ENCODE results near the gene TSSK3. TPM values are rescaled to one million over a fixed set of nuclear protein-coding genes. Genes with fewer than 3 reads are reported as not detected.

TSSK3 gene
- under 1 TPM in 1 of 2 donors, not detected in 1; 0.36 TPM for total RNA-seq

GRCh38 chr1:32362474-32363313 is at the start of gene TSSK3, which contains the start of gene FAM229A:
Gene TSSK3, plus strand, starts transcription at chr1:32362539. Its CDS starts 163 bp downstream, at chr1:32362702.
Gene FAM229A, minus strand, starts transcription at chr1:32362485. Its CDS starts 394 bp downstream, at chr1:32362091.
- H3K27me3 Mint-ChIP-seq: peaks cover 0 to 4% of the 10 kb centered on the region in 2 donors
- no peak for ATAC-seq
- no peaks in the 10 kb centered on the region for H3K9me3 Mint-ChIP-seq
- no peak within 1 kb of the TSS for H3K4me3 Mint-ChIP-seq
- peaks cover 4% of the 10 kb centered on the region for H3K36me3 Mint-ChIP-seq
- no peak within 1 kb of the TSS for H3K27ac Mint-ChIP-seq
- DNase-seq (ENCODE audit: low spot score): no peak
- H3K4me1 Mint-ChIP-seq (ENCODE audit: low read depth in 2 of 2): peaks cover 15 to 20% of the 10 kb centered on the region in 2 donors

- peak overlapping the region in 1 of 2 donors; percentile 58 for H3K27ac Mint-ChIP-seq
- H3K4me1 Mint-ChIP-seq (ENCODE audit: low read depth in 2 of 2): peaks cover 18 to 24% of the 10 kb centered on the region in 2 donors
- H3K4me3 Mint-ChIP-seq: no peak overlapping the region
- no peaks in the 10 kb centered on the region for H3K27me3 Mint-ChIP-seq
- H3K9me3 Mint-ChIP-seq: no peaks in the 10 kb centered on the region
- DNase-seq (ENCODE audit: low spot score): no peak
- no peak for ATAC-seq
- H3K36me3 Mint-ChIP-seq: peaks cover 5% of the 10 kb centered on the region
Measured at GRCh38 chr1:32316903-32317277, 45.4 kb upstream of the TSSK3 start.

- H3K27me3 Mint-ChIP-seq: no peaks in the 10 kb centered on the region
- H3K9me3 Mint-ChIP-seq: no peaks in the 10 kb centered on the region
- DNase-seq (ENCODE audit: low spot score) (no peak), ATAC-seq (no peak)
- peaks cover 5% of the 10 kb centered on the region for H3K36me3 Mint-ChIP-seq
- no peak overlapping the region for H3K4me3 Mint-ChIP-seq
- H3K27ac Mint-ChIP-seq: no peak overlapping the region
- H3K4me1 Mint-ChIP-seq (ENCODE audit: low read depth in 2 of 2): peaks cover 22 to 34% of the 10 kb centered on the region in 2 donors
Measured at GRCh38 chr1:32318127-32318869, 44.0 kb upstream of the TSSK3 start.

GRCh38 chr1:32321712-32322291 is 40.5 kb upstream of the TSSK3 start:
- Mint-ChIP-seq H3K9me3 (no peaks in the 10 kb centered on the region), H3K4me1 (ENCODE audit: low read depth in 2 of 2) (peaks cover 16 to 28% of the 10 kb centered on the region in 2 donors), H3K27me3 (no peaks in the 10 kb centered on the region), H3K27ac (peak overlapping the region; percentile 59 to 84), H3K36me3 (peaks cover 12% of the 10 kb centered on the region), H3K4me3 (peak overlapping the region; percentile 35)
- ATAC-seq (peak; percentile 56 to 59), DNase-seq (ENCODE audit: low spot score) (no peak)

GRCh38 chr1:32327204-32327603 is 35.1 kb upstream of the TSSK3 start:
- H3K27me3 Mint-ChIP-seq: no peaks in the 10 kb centered on the region
- peaks cover 33% of the 10 kb centered on the region for H3K36me3 Mint-ChIP-seq
- ATAC-seq: no peak
- no peak overlapping the region for H3K27ac Mint-ChIP-seq
- no peaks in the 10 kb centered on the region for H3K9me3 Mint-ChIP-seq
- H3K4me1 Mint-ChIP-seq (ENCODE audit: low read depth in 2 of 2): peaks cover 6 to 17% of the 10 kb centered on the region in 2 donors
- H3K4me3 Mint-ChIP-seq: no peak overlapping the region
- DNase-seq (ENCODE audit: low spot score): no peak

- no peaks in the 10 kb centered on the region for H3K27me3 Mint-ChIP-seq
- H3K36me3 Mint-ChIP-seq: peaks cover 35% of the 10 kb centered on the region
- DNase-seq (ENCODE audit: low spot score) (no peak), ATAC-seq (no peak)
- H3K4me3 Mint-ChIP-seq: no peak overlapping the region
- H3K9me3 Mint-ChIP-seq: no peaks in the 10 kb centered on the region
- peak overlapping the region; percentile 4 to 50 for H3K27ac Mint-ChIP-seq
- H3K4me1 Mint-ChIP-seq (ENCODE audit: low read depth in 2 of 2): peaks cover 9 to 22% of the 10 kb centered on the region in 2 donors
Measured at GRCh38 chr1:32329931-32330466, 32.3 kb upstream of the TSSK3 start.

GRCh38 chr1:32330558-32331151 is 31.7 kb upstream of the TSSK3 start:
- Mint-ChIP-seq H3K9me3 (no peaks in the 10 kb centered on the region), H3K27ac (no peak overlapping the region), H3K36me3 (peaks cover 29% of the 10 kb centered on the region), H3K27me3 (no peaks in the 10 kb centered on the region), H3K4me3 (no peak overlapping the region), H3K4me1 (ENCODE audit: low read depth in 2 of 2) (peaks cover 11 to 21% of the 10 kb centered on the region in 2 donors)
- no peak for DNase-seq (ENCODE audit: low spot score)
- ATAC-seq: no peak

- Mint-ChIP-seq H3K27ac (no peak overlapping the region), H3K9me3 (no peaks in the 10 kb centered on the region), H3K4me3 (no peak overlapping the region), H3K4me1 (ENCODE audit: low read depth in 2 of 2) (peaks cover 11 to 21% of the 10 kb centered on the region in 2 donors), H3K36me3 (peaks cover 29% of the 10 kb centered on the region), H3K27me3 (no peaks in the 10 kb centered on the region)
- ATAC-seq (no peak), DNase-seq (ENCODE audit: low spot score) (no peak)
Measured at GRCh38 chr1:32331549-32331948, 30.8 kb upstream of the TSSK3 start.

GRCh38 chr1:32332290-32333079 is 29.9 kb upstream of the TSSK3 start:
- H3K36me3 Mint-ChIP-seq: peaks cover 29% of the 10 kb centered on the region

GRCh38 chr1:32333251-32333963 is 28.9 kb upstream of the TSSK3 start:
- Mint-ChIP-seq H3K4me3 (no peak overlapping the region), H3K36me3 (peaks cover 29% of the 10 kb centered on the region), H3K27me3 (no peaks in the 10 kb centered on the region), H3K9me3 (no peaks in the 10 kb centered on the region), H3K4me1 (ENCODE audit: low read depth in 2 of 2) (peaks cover 27 to 36% of the 10 kb centered on the region in 2 donors), H3K27ac (peak overlapping the region in 1 of 2 donors; percentile 21)
- DNase-seq (ENCODE audit: low spot score): no peak
- ATAC-seq: no peak

More at GRCh38 chr1:32332290-32333079, 29.9 kb upstream of the TSSK3 start:
- Mint-ChIP-seq H3K4me1 (ENCODE audit: low read depth in 2 of 2) (peaks cover 18 to 28% of the 10 kb centered on the region in 2 donors), H3K27ac (no peak overlapping the region), H3K27me3 (no peaks in the 10 kb centered on the region), H3K4me3 (no peak overlapping the region), H3K9me3 (no peaks in the 10 kb centered on the region)
- DNase-seq (ENCODE audit: low spot score) (no peak), ATAC-seq (no peak)

GRCh38 chr1:32334274-32334861 is 28.0 kb upstream of the TSSK3 start:
- Mint-ChIP-seq H3K9me3 (no peaks in the 10 kb centered on the region), H3K27ac (peak overlapping the region in 1 of 2 donors; percentile 21), H3K4me3 (peak overlapping the region; percentile 82), H3K4me1 (ENCODE audit: low read depth in 2 of 2) (peaks cover 35 to 44% of the 10 kb centered on the region in 2 donors), H3K36me3 (peaks cover 25% of the 10 kb centered on the region), H3K27me3 (no peaks in the 10 kb centered on the region)
- ATAC-seq (no peak), DNase-seq (ENCODE audit: low spot score) (no peak)

Data from natural killer cell treated with Interleukin-12 subunit alpha and Interleukin-12 subunit beta and Interleukin-15 and Interleukin-18, amount 100 ng/mL, for 72 hours (primary cell).